Measurements from ENCODE around the gene TNFRSF21.

The TNFRSF21 gene

GRCh38 chr6:47309291-47310130, at the start of gene TNFRSF21:
Gene TNFRSF21 (minus strand): TSS chr6:47309905. CDS start chr6:47309511, 394 bp downstream.
- peak; percentile 93 for TF ChIP-seq CTCF (IDR thresholded peaks at IDR 0.05; ENCODE audit: extremely low read depth, insufficient read depth, missing control alignments)
- DNase-seq (ENCODE audit: low spot score), result peak; percentile 91
- in situ Hi-C loops (cut with MboI; ENCODE audit: low pct_unique_long_range_greater_than_20kb, low sequenced_read_pairs, unreplicated experiment), result loop anchor here (5.0 kb wide), 1 partner anchor 212 kb away; no protein-coding TSS in a partner anchor

- DNase-seq (ENCODE audit: low spot score), result no peak
- in situ Hi-C loops (cut with MboI; ENCODE audit: low pct_unique_long_range_greater_than_20kb, low sequenced_read_pairs, unreplicated experiment), result no loop called here
- no peak for TF ChIP-seq CTCF (IDR thresholded peaks at IDR 0.05; ENCODE audit: extremely low read depth, insufficient read depth, missing control alignments)
Observed at GRCh38 chr6:47358440-47359225, 48.9 kb upstream of the TNFRSF21 start.

- TF ChIP-seq CTCF (IDR thresholded peaks at IDR 0.05; ENCODE audit: extremely low read depth, insufficient read depth, missing control alignments), result no peak
- in situ Hi-C loops (cut with MboI; ENCODE audit: low pct_unique_long_range_greater_than_20kb, low sequenced_read_pairs, unreplicated experiment), result no loop called here
- DNase-seq (ENCODE audit: low spot score), result no peak
Observed at GRCh38 chr6:47357827-47358226, 48.1 kb upstream of the TNFRSF21 start.

- DNase-seq (ENCODE audit: low spot score), result no peak
- in situ Hi-C loops (cut with MboI; ENCODE audit: low pct_unique_long_range_greater_than_20kb, low sequenced_read_pairs, unreplicated experiment), result no loop called here
- TF ChIP-seq CTCF (IDR thresholded peaks at IDR 0.05; ENCODE audit: extremely low read depth, insufficient read depth, missing control alignments), result no peak
Observed at GRCh38 chr6:47355496-47355895, 45.8 kb upstream of the TNFRSF21 start.

GRCh38 chr6:47353871-47354270, 44.2 kb upstream of the TNFRSF21 start:
- DNase-seq (ENCODE audit: low spot score), result no peak
- TF ChIP-seq CTCF (IDR thresholded peaks at IDR 0.05; ENCODE audit: extremely low read depth, insufficient read depth, missing control alignments), result no peak
- in situ Hi-C loops (cut with MboI; ENCODE audit: low pct_unique_long_range_greater_than_20kb, low sequenced_read_pairs, unreplicated experiment), result no loop called here

GRCh38 chr6:47352966-47353365, 43.3 kb upstream of the TNFRSF21 start:
- no peak for DNase-seq (ENCODE audit: low spot score)
- no peak for TF ChIP-seq CTCF (IDR thresholded peaks at IDR 0.05; ENCODE audit: extremely low read depth, insufficient read depth, missing control alignments)
- in situ Hi-C loops (cut with MboI; ENCODE audit: low pct_unique_long_range_greater_than_20kb, low sequenced_read_pairs, unreplicated experiment), result no loop called here

Data from GM13977 (cell line).